Esophagus muscularis mucosa (tissue), 4 donors: ENCODE data around the gene CYB5RL. TPM values are rescaled to one million over a fixed set of nuclear protein-coding genes. Genes with fewer than 3 reads are reported as not detected.

Source experiments
- DNase-seq: peaks from one replicate; pipeline ENCODE4 v3.0.0-alpha.2; 2017; ENCODE audit errors: extremely low spot score
- H3K27ac ChIP-seq, 4 donors: fragments of 200-600 bp; sonication (generic); replicated peaks in 1 of 4; 1 replicate in 3 of 4; 2 replicates in 1 of 4; pipeline ENCODE4 v1.5.1; 2016 to 2019; ENCODE audit warnings: mild to moderate bottlenecking in 1 of 4
- H3K27me3 ChIP-seq, 4 donors: fragments of 200-600 bp; sonication (generic); one replicate each; pipeline versions ENCODE4 v1.5.1 to v1.6.0; 2016 to 2019
- H3K36me3 ChIP-seq, 4 donors: fragments of 200-600 bp; sonication (generic); one replicate each; pipeline ENCODE4 v1.5.1; 2016 to 2019
- H3K4me1 ChIP-seq, 4 donors: fragments of 200-600 bp; sonication (generic); one replicate each; pipeline ENCODE4 v1.5.1; 2016 to 2019
- H3K4me3 ChIP-seq, 4 donors: fragments of 200-600 bp; sonication (generic); 1 replicate in 2 of 4; 2 replicates in 2 of 4; pipeline ENCODE4 v1.5.1; 2016 to 2019; ENCODE audit warnings: mild to moderate bottlenecking in 4 of 4, moderate library complexity in 1 of 4
- H3K9me3 ChIP-seq, 4 donors: fragments of 200-600 bp; sonication (generic); 1 replicate in 3 of 4; 2 replicates in 1 of 4; pipeline ENCODE4 v1.5.1; 2016 to 2019
- EP300 ChIP-seq: sonication (generic); formaldehyde crosslinking; IDR thresholded peaks from one replicate; pipeline ENCODE4 v1.6.1; 2017; ENCODE audit warnings: antibody characterized with exemption
- POLR2A ChIP-seq: fragments of 450-650 bp; IDR thresholded peaks from one replicate; pipeline ENCODE4 v1.6.1; 2017; ENCODE audit warnings: antibody characterized with exemption, moderate library complexity, mild to moderate bottlenecking, low read depth
- POLR2AphosphoS5 ChIP-seq, 2 donors: sonication (generic); formaldehyde crosslinking; IDR thresholded peaks; one replicate each; pipeline ENCODE4 v1.6.1; 2017; ENCODE audit warnings: antibody characterized with exemption in 2 of 2
- WGBS: methylation state at CpG from one replicate; pipeline ENCODE4 v1.1.5; 2018; 5-methylcytosine and 5-hydroxymethylcytosine counted together
- intact Hi-C: fragments of 100-400 bp; cut with DNase I; formaldehyde crosslinking; loops from one replicate; pipeline ENCODE4 v1.15.1; 2023
- total RNA-seq, 4 donors: library from RNA; depleted of rRNA; stranded (reverse); fragments of >200 nt; gene quantifications; one replicate each; pipeline versions ENCODE4 v1.1.0 to v1.2.1, GENCODE V29; 2016
- TF ChIP-seq, protein P1 (sequence below), 3 experiments: fragments of 200-600 bp in 2 of 3; fragments of 450-650 bp in 1 of 3; sonication (generic) in 2 of 3; IDR thresholded peaks; one replicate each; pipeline ENCODE4 v1.5.1; 2017 to 2019; ENCODE audit warnings: antibody characterized with exemption in 3 of 3, mild to moderate bottlenecking in 2 of 3, moderate library complexity in 1 of 3

Gene CYB5RL
- total RNA-seq, 4 donors from 2014 or later: 3.6 to 6.1 (median 3.9) TPM

DNA sequence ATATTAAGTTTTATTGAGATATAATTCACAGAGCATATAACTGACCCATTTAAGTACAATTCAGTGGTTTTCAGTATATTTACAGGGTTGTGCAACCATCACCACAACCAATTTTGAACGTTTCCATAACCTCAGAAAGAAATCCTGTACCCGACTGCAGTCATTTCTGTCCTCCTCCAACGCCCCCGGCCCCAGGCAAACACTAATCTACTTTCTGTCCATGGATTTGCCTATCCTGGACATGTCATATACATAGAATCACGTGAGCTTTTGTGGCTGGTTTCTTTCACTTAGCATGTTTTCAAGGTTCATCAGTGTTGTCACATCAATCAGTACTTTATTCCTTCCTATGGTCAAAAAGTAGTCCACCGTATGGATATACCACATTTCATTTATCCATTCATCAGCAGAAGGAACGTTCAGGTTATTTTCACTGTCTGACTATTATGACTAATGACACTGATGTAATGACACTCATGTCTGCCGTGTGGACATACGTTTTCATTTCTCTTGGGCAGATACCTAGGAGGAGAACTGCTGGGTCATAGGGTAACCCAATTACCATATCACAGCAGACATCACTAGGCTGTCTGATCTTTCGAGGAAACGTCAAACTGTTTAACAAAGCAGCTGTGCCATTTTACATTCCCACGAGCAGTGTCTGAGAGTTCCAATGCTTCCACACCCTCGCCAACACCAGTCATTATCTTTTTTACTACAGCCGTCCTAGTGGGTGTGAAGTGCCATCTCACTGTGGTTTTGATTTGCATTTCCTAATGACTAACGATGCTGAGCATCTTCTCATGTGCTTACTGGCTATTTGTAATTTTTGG lies 30.9 kb upstream of the CYB5RL start:
- intact Hi-C loops: no loop called here
- TF ChIP-seq POLR2A: no peak
- TF ChIP-seq, protein P1, sequence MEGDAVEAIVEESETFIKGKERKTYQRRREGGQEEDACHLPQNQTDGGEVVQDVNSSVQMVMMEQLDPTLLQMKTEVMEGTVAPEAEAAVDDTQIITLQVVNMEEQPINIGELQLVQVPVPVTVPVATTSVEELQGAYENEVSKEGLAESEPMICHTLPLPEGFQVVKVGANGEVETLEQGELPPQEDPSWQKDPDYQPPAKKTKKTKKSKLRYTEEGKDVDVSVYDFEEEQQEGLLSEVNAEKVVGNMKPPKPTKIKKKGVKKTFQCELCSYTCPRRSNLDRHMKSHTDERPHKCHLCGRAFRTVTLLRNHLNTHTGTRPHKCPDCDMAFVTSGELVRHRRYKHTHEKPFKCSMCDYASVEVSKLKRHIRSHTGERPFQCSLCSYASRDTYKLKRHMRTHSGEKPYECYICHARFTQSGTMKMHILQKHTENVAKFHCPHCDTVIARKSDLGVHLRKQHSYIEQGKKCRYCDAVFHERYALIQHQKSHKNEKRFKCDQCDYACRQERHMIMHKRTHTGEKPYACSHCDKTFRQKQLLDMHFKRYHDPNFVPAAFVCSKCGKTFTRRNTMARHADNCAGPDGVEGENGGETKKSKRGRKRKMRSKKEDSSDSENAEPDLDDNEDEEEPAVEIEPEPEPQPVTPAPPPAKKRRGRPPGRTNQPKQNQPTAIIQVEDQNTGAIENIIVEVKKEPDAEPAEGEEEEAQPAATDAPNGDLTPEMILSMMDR (IDR thresholded peaks at IDR 0.05): no peak
- TF ChIP-seq POLR2AphosphoS5 (IDR thresholded peaks at IDR 0.05): no peak
- no peak for TF ChIP-seq EP300
- no peak for DNase-seq
- H3K36me3 ChIP-seq: peaks cover 0 to 27% (median 11%) of the 10 kb centered on the region in 4 donors
- H3K4me3 ChIP-seq: no peak overlapping the region
- no peaks in the 10 kb centered on the region for H3K9me3 ChIP-seq
- H3K4me1 ChIP-seq: peaks cover 6 to 34% (median 22%) of the 10 kb centered on the region in 4 donors
- no peak overlapping the region for H3K27ac ChIP-seq
- no peaks in the 10 kb centered on the region for H3K27me3 ChIP-seq
- WGBS: 70% methylated on average over 15 of the region's 15 CpGs

DNA sequence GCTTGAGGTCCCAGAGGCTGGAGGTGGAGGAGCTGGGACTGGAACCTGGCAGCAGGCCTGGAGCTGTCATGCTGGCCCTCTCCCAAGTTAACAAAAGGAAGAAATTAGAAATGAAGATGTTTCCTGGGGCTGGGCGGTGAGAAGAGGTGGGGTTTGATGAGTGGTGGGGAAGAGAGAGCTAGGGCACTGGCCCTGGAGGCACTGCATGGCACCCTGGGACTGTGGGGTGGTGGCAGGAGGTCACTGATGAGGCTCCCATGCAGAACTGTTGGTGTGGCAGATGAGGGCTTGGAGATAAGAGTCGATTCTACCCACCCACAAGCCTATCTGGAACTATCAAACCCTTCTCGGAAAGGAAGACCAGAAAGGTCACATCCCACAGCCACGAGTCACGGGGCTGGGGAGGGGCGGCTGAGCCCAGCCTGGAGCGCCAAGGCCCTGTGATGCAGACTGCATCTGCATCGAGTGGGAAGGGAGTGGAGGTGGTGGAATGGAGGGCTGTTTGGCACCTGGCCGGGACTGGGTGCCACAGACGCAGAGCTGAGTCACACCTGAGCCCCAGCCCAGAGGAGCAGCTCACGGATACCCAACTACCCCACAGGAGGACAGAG lies 29.6 kb upstream of the CYB5RL start:
- WGBS: 39% methylated on average over 9 of the region's 11 CpGs
- TF ChIP-seq POLR2AphosphoS5 (IDR thresholded peaks at IDR 0.05): no peak
- TF ChIP-seq, protein P1 (IDR thresholded peaks at IDR 0.05): no peak
- no peak for TF ChIP-seq POLR2A
- no peak for TF ChIP-seq EP300
- Histone ChIP-seq H3K27ac (peak overlapping the region in 2 of 4 donors; percentile 22 to 57), H3K4me1 (peaks cover 6 to 34% (median 22%) of the 10 kb centered on the region in 4 donors), H3K9me3 (no peaks in the 10 kb centered on the region), H3K36me3 (peaks cover 0 to 35% (median 15%) of the 10 kb centered on the region in 4 donors), H3K4me3 (no peak overlapping the region), H3K27me3 (no peaks in the 10 kb centered on the region)
- intact Hi-C loops: no loop called here
- DNase-seq: no peak

DNA sequence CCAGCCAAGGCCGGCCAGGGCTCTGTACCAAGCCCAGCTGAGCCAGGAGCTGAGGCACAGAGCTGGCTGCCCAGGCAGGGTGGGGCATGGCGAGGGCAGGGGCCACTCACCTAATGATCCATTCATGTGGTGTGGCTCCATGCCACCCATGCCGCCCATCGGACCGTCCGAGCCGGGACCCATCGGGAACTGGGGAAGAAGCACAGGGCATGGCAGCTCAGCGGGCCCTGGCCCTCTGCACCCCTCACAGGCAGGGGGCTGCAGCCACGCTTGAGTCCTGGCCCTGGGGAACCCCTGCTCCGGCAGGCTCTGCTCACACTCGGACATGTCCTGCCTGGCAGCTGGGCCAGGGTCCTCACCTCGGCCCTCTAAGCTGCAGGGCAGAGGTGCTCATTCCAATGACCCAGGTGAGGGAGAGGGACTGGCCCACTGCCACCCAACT lies 28.8 kb upstream of the CYB5RL start:
- H3K27me3 ChIP-seq: no peaks in the 10 kb centered on the region
- intact Hi-C loops: no loop called here
- no peak for TF ChIP-seq EP300
- TF ChIP-seq POLR2AphosphoS5 (IDR thresholded peaks at IDR 0.05): no peak
- TF ChIP-seq POLR2A: no peak
- TF ChIP-seq, protein P1 (IDR thresholded peaks at IDR 0.05): no peak
- H3K4me1 ChIP-seq: peaks cover 6 to 34% (median 22%) of the 10 kb centered on the region in 4 donors
- no peaks in the 10 kb centered on the region for H3K9me3 ChIP-seq
- no peak overlapping the region for H3K4me3 ChIP-seq
- H3K27ac ChIP-seq: no peak overlapping the region
- H3K36me3 ChIP-seq: peaks cover 0 to 42% (median 16%) of the 10 kb centered on the region in 4 donors
- no peak for DNase-seq
- no CpG with 5 or more reads among the region's 13 CpGs for WGBS

DNA sequence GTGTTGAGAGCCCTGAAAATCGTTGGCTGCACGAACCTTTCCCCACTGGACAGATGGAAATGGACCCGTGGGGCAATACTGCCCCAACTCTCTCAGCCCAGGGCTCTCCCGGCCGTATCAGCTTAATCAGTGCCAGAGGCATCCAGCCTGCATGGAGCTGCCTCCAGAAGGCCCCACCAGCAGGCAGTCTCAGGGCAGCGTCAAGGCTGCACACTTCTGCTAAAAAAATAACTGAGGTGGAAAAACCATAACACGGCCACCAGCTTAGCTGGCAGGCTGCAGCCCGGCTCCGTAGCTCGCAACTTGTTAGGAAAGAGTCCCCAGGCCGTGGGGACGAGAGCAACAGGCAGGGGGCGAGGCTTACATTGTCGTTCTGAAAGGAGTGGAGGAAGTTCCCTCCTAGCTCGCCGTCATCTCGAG lies 28.1 kb upstream of the CYB5RL start:
- Histone ChIP-seq H3K4me1 (peaks cover 6 to 34% (median 22%) of the 10 kb centered on the region in 4 donors), H3K27ac (no peak overlapping the region), H3K36me3 (peaks cover 0 to 42% (median 19%) of the 10 kb centered on the region in 4 donors), H3K4me3 (no peak overlapping the region), H3K9me3 (no peaks in the 10 kb centered on the region), H3K27me3 (no peaks in the 10 kb centered on the region)
- no peak for DNase-seq
- WGBS: 49% methylated on average over 17 of the region's 17 CpGs
- intact Hi-C loops: no loop called here
- no peak for TF ChIP-seq POLR2AphosphoS5 (IDR thresholded peaks at IDR 0.05)
- no peak for TF ChIP-seq POLR2A
- TF ChIP-seq, protein P1 (IDR thresholded peaks at IDR 0.05): no peak
- TF ChIP-seq EP300: no peak
